Astrocyte of the cerebellum (primary cell): ENCODE results near the gene NECTIN2.
A peak's percentile ranks its signal among the peaks of the same experiment; 100 is the strongest.

ENCODE experiments used
- DNase-seq: peaks from one replicate; pipeline ENCODE4 v3.0.0-alpha.2; 2011; ENCODE audit warnings: low read depth
- H3K4me3 ChIP-seq: 2 replicates; pipeline ENCODE4 v1.5.1; 2011; ENCODE audit warnings: mild to moderate bottlenecking, low read depth, low read length, moderate library complexity
- CTCF ChIP-seq: IDR thresholded peaks from 2 replicates; pipeline ENCODE4 v1.5.1; 2012; ENCODE audit warnings: low read length, low read depth, moderate library complexity, mild to moderate bottlenecking; ENCODE audit errors: missing control alignments
- in situ Hi-C: cut with HindIII; loops from 2 replicates; pipeline ENCODE4 v1.10.0; 2017; ENCODE audit warnings: low sequenced_read_pairs

Gene NECTIN2

GRCh38 chr19:44845612-44846454, at the start of gene NECTIN2:
TSS of gene NECTIN2 (plus strand) at chr19:44846297. CDS start at chr19:44846526, 229 bp downstream.
- H3K4me3 ChIP-seq = peak within 1 kb of the TSS; percentile 97
- peak; percentile 79 for TF ChIP-seq CTCF
- in situ Hi-C loops = loop anchor here (25.0 kb wide), 1 partner anchor 134 kb away; no protein-coding TSS in a partner anchor
- DNase-seq = peak; percentile 97

DNA sequence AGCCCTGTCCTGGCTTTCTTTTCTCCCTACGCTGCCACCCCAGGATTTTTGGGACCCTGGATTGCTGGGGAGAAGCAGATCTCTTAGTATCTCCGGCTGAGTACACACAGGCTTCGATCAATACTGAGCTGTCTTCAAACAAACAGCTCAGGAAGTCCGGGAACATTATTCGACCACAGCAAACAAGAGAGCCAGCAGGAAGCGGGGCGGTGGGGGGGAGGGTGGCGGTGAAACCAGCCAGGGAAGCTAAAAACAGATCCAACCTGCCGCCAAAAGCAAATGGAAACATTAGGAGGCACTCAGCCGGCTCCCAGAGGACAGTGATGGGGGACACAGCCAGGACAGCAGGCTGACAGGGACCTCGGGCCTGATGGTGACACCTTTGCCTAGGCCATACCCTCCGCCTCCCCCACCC, 49.4 kb upstream of the NECTIN2 start:
- no peak overlapping the region for H3K4me3 ChIP-seq
- DNase-seq = no peak
- in situ Hi-C loops = loop anchor here (5.0 kb wide), 1 partner anchor 41 kb away; no protein-coding TSS in a partner anchor
- no peak for TF ChIP-seq CTCF

DNA sequence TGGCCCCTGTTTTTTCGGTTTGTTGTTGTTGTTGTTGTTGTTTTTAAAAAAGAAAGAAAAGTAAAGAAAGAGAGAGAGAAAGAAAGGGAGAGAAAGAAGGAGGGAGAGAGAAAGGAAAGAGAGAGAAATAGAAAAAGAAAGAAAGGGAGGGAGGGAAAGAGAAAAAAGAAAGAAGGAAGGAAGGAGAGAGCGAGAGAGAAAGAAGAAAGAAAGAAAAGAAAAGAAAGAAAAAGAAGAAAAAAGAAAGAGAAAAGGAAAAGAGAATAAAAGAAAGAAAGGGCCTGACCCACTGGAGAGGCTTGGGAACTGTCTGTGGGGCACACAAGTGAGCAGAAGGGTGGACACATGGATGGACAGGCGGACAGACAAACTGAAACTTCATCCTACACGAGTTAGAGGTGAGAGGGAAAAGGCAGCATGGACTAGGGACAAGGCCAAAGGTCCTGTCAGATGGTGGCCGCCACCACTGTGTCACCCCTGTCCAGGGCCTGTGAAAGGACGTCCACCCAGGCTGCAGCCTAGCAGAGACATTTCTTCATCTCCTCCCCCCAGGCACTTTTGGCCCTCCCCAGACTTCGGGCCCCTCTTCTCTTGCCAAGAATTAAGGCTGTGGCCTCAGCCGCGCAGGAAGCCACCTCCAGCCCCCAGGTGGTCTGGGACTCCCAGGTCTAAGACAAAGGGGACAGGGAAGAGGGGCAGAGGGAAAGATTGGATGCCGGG, 46.3 kb upstream of the NECTIN2 start:
- H3K4me3 ChIP-seq = no peak overlapping the region
- no peak for DNase-seq
- in situ Hi-C loops = loop anchor here (5.0 kb wide), 1 partner anchor 38 kb away; no protein-coding TSS in a partner anchor
- TF ChIP-seq CTCF = no peak

DNA sequence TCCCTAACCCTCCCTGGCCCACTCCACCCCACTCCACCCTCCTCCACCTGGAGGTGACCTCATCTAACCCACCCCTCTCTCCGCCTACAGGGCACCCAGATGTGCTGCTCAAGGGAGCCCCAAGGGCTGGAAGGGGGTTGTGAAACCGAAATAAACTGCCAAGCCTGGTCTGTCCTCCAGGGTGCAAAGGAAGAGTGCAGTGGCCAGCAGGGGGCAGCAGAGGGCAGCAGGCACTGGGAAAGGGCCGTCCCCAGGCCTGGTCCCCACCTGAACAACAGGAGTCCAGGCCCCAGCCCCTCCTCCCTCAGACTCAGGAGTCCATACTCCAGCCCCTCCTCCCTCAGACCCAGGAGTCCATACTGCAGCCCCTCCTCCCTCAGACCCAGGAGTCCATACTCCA, 45.6 kb upstream of the NECTIN2 start:
- peak; percentile 93 for TF ChIP-seq CTCF
- H3K4me3 ChIP-seq = no peak overlapping the region
- in situ Hi-C loops = no loop called here

DNA sequence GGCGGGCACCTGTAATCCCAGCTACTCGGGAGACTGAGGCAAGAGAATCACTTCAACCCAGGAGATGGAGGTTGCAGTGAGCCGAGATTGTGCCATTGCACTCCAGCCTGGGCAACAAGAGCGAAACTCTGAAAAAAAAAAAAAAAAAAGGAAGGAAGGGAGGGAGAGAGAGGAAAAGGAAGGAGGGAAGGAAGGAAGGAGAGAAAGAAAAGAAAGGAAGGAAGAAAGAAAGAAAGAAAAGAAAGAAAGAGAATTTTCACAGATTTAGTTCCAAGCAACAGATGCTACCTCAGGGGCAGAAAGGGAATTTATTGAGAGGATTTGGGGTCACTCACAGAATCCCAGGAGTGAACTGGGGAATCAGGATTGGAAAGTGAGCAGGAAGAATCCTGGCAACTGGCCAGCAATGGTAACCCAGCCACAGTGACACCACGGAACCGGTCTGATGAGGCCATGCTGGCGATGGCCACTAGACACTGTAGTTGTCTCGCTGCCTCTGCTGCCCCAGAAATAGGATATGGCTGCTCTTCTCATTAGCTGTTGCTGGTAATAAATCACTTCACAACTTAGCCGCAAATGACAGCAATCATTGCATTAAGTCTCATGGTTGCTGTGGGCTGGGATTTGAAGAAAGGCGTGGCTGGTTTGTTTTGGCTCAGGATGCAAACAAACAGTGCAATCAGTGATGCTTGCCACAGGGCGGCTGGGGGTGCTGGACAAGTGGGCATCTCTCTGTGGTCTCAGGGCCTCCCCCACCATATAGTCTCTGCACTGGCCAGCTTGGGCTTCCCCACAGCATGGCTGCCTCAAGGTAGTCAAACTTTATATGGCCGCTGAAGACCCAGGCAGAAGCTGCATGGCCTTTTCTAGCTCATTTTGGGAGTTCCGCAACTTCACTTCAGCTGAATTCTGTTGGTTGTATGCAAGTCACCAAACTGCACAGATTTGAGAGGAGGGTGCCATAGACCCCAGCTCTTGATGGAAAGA, 42.4 kb upstream of the NECTIN2 start:
- in situ Hi-C loops = no loop called here
- no peak overlapping the region for H3K4me3 ChIP-seq
- no peak for TF ChIP-seq CTCF
- no peak for DNase-seq

More for the DNA sequence above, 45.6 kb upstream of the NECTIN2 start:
- peak; percentile 44 for DNase-seq
